GM18858 (cell line): ENCODE measurements around the gene DDX6.
"Not testable (repeated sequence)": the region's sequence is repeated elsewhere in the genome, so short reads cannot be mapped to it uniquely, and the experiment has no call there.

Source experiments
- ATAC-seq: cut with Tn5 transposase; IDR thresholded peaks from one replicate; pipeline ENCODE4 v1.9.1; 2021; ENCODE audit not compliant: unreplicated experiment

DDX6 gene

GRCh38 chr11:118791961-118792569 is 1.1 kb upstream of the DDX6 start:
- no peak for ATAC-seq

DNA sequence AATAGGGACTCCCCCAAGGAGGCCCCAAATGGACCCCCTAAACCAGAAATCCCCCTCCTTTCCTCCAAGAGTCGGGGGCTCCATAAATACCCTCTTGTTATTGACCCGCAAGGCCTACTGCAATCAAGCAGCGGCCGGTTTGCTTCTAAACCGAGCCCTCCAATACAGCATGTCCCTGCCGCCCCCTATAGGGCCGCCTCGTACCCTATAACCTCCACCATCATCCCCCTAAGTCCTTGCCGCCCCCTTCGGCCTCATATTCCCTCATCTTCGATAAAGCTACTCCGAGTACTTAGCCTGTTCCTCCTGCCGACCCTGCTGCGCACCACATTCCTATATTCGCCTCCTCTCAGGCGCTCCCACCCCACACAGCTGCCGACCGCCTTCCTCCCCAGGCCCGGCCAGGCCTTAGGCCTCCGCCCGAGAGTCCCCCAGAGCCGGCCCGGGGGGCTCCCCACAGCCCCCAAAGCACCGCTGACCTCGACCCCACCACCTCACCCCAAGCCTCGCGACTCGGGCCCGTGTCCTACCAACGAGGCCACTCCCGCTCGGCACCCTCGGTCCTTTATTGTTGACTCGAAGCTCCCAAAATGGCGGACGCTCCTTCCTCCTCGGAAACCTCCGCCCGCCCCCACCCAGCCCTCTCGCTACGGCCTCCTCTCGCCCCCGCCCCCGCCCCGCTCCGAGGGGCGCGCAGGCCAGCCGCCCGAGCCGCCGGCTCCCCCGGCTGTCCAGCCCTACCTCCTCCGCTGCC is 430 bp downstream of the DDX6 start:
- no peak for ATAC-seq

- no peak for ATAC-seq
Measured at GRCh38 chr11:118789501-118790356, 1.2 kb downstream of the DDX6 start.

DNA sequence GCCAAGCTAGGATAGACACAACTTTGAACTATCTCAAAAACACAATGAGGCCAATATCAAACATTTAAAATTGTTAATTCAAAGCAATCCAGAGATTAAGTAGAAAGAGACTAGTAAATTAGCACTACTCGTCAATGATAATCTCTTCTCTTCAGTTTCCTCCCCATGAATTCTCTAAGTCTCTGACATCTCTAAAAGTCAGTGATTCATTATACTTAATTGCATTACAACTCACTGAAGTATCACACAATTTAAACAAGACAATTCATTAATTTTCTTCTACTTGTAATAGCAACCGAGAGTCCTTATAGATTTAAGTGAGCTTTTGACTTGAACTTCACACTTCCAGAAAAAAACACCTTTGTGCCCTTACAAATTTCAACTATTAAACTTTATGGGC is 4.3 kb downstream of the DDX6 start:
- no peak for ATAC-seq

GRCh38 chr11:118785362-118785761 is 5.6 kb downstream of the DDX6 start:
- no peak for ATAC-seq

DNA sequence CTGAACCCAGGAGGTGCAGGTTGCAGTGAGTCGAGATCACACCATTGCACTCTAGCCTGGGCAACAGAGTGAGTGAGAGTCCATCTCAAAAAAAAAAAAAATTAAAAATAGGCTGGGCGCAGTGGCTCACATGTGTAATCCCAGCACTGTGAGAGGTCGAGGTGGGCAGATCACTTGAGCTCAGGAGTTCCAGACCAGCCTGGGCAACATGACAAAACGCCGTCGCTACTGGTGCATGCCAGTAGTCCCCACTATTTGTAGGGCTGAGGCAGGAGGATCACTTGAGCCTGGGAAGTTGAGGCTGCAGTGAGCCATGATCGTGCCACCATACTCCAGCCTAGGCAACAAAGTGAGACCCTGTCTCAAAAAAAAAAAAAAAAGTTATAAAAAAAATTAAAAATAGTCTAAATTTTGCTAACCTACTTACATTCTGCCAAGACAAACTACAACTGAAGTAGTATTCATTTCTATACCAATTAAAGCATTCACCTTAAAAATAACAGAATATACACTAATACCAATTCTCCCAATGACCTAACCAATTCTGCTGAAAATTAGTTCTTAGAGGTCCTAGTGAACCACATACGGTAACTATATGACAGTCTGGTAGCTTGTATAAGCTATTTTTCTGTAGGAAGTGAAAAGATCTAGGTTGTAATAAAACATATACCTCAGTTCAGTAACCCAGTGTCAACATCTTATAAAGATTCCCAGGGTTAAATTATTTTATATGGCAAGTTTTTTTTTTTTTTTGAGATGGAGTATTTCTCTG is 7.1 kb downstream of the DDX6 start:
- ATAC-seq, result no peak

DNA sequence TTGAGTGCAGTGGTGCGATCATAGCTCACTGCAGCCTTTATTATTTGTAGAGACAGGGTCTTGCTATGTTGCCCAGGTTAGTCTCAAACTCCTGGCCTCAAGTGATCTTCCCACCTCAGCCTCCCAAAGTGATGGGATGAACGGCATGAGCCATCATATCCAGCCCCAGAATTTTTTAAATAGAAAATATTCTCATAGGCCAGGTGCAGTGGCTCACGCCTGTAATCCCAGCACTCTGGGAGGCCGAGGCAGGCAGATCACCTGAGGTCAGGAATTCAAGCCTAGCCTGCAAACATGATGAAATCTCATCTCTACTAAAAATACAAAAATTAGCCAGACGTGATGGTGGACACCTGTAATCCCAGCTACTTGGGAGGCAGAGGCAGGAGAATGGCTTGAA is 7.6 kb downstream of the DDX6 start:
- not testable (repeated sequence) for ATAC-seq

GRCh38 chr11:118778898-118779297 is 12.1 kb downstream of the DDX6 start:
- ATAC-seq, result no peak

GRCh38 chr11:118774032-118774431 is 16.9 kb downstream of the DDX6 start:
- no peak for ATAC-seq

- ATAC-seq, result no peak
Measured at GRCh38 chr11:118771547-118772288, 19.2 kb downstream of the DDX6 start.

DNA sequence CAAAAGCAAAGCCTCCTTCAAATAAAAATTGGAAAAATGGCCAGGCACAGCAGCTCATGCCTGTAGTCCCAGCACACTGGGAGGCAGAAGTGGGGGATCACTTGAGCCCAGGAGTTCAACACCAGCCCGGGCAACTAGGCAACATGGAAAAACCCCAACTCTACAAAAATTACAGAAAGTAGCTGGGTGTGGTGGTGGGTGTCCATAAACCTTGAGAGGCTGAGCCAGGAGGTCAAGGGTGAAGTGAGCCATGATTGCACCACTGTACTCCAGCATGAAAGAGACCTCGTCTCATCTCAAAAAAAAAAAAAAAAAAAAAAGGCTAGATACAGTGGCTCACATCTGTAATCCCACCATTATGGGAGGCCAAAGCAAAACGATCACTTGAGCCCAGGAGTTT is 22.3 kb downstream of the DDX6 start:
- no peak for ATAC-seq

DNA sequence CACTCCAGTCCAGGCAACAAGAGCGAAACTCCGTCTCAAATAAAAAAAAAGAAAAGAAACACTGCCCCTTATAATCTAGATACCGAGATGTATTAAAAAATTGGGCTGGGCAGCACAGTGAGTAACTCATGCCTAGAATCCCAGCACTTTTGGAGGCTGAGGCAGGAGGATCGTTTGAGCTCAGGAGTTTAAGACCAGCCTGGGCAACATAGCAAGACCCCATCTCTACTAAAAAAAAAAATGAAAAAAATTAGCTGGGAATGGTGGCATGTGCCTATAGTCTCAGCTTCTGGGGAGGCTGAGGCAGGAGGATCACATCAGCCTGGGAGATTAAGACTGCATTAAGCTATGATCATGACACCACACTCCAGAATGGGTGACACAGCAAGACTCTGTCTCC is 24.9 kb downstream of the DDX6 start:
- ATAC-seq, result no peak

DNA sequence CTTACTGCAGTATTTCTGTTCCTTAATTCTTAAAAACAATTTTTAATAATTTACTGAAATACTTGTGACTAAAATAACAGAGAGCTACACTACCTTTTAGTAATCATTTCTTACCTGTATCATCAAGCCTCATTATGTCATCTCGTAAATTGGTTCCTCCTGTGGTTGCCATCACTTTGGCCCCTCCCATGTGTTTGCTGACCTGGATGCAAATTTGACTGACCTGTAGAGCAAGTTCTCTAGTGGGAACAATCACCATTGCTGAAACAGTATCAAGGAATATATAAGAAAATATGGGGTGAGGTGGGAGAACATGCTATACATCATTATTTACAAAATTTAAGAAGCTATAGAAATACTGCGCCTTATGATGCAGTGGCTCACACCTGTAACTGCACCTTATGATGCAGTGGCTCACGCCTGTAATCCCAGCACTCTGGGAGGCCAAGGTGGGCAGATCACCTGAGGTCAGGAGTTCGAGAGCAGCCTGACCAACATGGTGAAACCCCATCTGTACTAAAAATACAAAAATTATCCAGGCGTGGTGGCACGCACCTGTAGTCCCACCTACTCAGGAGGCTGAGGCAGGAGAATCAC is 25.8 kb downstream of the DDX6 start:
- ATAC-seq, result not testable (repeated sequence)

DNA sequence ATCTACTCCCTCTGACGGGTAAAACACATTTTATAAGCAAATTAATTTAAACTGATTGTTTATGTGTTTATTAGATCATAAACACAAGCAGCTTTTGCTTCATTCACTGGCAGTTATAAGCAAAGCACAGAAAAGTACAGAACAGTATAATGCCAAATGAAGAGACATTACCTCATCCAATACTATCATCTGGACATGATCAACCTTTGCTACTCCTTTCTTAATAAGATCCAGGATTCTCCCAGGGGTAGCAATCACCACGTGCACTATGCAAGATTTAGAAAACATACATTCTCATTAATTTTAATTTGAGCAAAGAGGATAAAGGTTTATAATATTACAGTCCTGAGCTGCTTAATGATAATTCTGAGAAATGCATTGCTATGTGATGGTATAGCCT is 27.9 kb downstream of the DDX6 start:
- ATAC-seq, result no peak

- not testable (repeated sequence) for ATAC-seq
Measured at GRCh38 chr11:118761981-118762380, 29.0 kb downstream of the DDX6 start.

GRCh38 chr11:118757876-118758399 is 33.0 kb downstream of the DDX6 start:
- ATAC-seq, result no peak

- no peak for ATAC-seq
Measured at GRCh38 chr11:118752654-118753053, 38.3 kb downstream of the DDX6 start.

DNA sequence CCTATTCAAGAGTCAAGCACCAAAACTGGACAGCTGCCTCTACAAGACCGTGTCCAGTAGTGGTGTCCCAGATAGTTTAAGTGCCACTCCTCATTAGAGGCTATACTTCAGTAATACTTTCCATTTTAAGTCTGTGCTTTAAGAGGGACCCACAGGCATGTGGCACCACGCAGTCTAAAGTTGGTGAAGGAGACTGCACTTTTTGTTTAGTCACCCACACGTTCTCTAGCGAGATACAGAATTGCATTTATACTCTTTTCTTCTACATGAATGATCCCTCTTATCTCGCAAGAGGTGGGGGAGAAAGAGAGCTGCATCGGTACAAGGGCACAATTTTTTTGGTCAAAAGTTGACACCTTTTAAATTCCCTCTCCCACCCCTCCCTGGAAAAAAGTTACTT is 41.5 kb downstream of the DDX6 start:
- no peak for ATAC-seq

- no peak for ATAC-seq
Measured at GRCh38 chr11:118748056-118748455, 42.9 kb downstream of the DDX6 start.
